IPS-NIHi7 (cell line): ENCODE data around the gene MEN1.
"Not testable (repeated sequence)": the region's sequence is repeated elsewhere in the genome, so short reads cannot be mapped to it uniquely, and the experiment has no call there.

Experiments used
- DNase-seq: peaks from one replicate; pipeline ENCODE4 v3.0.0; 2012; ENCODE audit warnings: mixed read lengths; ENCODE audit errors: extremely low spot score

Gene MEN1

DNA sequence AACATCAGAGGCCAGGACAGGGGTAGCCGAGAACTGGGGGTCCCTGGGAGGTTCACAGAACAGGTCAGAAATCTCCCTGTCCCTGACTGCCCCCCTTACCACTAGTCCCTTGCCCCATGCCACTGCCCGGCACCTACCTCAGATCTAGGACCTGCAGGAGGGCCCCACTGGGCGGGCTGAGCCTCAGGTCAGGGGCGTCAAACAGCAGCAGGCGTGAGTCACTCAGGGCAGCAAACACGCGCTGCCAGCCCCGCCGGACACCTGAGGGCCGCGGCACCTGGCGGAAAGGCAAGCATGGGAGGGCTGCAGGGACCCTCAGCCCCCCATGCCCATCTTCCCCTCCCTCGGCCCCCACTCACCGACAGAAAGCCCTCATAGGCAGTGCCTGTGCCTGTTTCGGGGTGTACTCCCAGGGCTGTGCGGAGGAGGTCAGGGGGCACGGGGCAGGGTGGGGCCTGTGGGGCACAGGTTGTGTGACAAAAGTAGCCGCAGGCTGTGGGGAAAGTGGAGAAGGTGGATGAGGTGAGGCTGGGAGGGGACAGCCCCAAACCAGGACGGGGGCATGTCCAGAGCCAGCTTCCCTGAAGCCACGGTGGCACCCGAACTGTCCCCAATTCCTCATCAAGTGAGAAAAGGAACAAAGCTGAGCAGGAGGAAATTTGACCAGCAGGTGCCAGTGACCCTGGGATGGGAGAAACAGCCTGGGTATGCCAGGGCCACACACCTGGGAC is 22.3 kb upstream of the MEN1 start:
- no peak for DNase-seq

DNA sequence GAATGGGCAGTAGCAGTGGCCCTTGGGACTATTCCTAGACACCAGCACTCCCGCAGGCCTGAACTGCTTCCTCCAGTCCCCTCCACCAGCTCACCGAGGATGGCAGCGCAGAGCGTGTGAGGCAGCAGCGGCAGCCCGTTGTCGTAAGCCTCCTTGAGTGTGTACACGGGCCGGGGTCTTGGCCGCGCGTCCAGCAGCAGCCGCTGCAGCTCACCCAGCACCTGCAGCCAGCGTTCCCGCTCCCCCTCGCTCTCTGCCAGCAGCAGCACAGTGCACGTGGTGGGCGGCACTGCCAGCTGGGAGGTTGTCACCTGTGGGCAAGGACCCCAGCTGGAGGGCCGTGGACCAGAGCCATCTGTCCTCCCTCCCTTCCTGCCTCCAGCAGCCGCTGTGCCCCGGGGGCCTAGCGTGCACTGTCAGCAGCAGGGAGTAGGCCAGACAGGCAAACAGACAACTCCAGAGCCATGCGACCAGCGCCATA is 21.1 kb upstream of the MEN1 start:
- no peak for DNase-seq

GRCh38 chr11:64829536-64830251 is 19.3 kb upstream of the MEN1 start:
- no peak for DNase-seq

DNA sequence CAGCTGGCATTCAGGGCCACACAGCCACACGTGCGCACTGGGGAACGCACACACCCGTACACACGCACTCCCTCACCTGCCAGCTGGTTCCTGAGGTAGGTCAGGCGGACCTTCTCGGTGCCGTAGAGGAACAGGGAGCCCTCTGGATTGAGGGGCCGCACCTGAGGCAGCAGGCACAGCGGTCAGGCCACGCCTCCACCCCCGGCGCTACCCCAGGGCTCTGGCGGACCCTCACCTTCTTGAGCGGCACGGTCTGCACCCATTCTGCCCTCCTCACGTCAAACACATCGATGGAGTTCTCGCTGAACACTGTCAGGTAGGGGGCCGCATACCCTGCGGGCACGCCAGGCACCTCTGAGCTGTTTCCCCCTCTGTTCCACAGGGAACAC is 17.1 kb upstream of the MEN1 start:
- DNase-seq = no peak

DNA sequence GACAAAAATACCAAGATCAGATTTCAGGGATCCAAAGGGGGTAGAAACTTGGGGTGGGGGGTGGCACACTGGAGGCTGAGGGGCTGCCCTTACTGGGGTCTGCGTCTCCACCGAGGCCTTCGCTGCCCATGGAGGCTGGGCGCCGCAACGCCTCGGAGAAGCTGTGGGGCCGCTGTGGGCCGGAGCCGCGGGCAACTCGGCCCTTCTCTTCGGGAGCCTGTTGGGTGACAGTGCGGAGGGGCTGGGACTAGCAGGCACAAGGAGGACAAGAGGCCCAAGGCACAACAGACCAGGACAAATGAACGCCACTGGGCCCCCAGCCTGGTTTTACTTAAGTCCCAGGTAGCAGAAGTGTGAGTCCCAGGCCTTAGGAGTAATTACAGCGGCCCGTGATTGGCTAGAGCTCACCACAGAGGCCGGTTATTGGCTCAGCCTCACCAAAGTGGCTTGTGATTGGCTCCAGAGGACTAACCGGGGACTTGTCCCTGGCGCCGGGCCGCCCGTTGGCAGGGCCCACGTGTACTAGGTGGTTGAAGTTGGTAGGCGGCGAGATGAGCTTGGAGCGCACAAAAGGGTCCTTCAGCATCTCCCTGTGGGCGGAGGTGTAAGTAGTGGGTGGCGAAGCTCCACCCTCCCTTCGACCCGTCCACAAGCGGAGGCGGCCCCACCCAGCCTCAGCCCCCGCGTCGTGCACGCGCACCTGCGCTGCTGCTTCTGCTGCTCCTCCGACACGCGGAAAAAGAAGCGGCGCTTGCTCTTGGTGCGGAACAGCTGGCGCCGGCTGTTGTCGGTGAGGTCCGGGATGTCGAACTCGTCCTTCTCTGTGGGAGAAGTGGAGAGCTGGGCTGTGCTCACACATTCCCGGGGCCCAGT is 16.5 kb upstream of the MEN1 start:
- DNase-seq = peak; percentile 52

GRCh38 chr11:64826062-64826461 is 15.7 kb upstream of the MEN1 start:
- no peak for DNase-seq

DNA sequence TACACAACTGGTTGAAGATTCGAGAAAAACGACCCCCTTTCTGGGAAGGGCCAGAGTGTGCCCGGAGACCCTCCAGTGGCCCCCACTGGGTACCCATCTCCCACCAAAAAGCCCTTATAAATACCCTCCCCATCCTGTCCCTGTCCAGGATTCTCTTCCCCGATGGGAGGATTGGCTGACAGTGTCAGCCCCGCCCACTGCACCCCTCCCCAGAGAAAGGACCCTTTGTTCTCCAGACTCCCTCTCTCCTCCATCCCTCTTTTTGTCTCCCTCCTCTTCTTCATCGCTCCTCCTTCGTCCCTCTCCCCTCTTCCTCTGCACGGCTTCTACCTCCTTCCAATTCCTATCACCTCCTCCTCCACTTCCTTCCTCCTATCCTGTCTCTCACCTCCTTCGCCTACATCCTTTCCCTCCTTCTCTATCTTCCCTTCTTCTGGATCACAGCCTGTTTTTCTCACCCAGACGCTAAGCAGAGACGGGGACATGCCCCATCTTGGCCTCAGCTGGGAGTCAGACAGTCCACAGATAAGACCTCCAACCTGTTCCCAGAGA is 13.3 kb upstream of the MEN1 start:
- DNase-seq = no peak

GRCh38 chr11:64817476-64817875 is 7.1 kb upstream of the MEN1 start:
- no peak for DNase-seq

DNA sequence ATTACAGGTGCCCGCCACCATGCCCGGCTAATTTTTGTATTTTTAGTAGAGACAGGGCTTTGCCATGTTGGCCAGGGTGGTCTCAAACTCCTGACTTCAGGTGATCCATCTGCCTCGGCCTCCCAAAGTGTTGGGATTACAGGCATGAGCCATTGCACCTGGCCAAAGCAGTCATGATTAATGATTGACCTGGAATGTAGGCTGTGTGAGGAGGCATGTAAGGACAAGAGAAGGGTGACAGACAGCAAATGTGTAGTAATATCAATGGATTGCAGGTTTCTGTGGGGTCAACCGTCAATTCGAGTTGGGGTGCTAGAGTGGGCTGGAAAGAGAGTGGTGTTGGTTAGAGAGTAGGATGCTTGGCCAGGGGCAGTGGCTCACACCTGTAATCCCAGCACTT is 5.1 kb upstream of the MEN1 start:
- DNase-seq = not testable (repeated sequence)

DNA sequence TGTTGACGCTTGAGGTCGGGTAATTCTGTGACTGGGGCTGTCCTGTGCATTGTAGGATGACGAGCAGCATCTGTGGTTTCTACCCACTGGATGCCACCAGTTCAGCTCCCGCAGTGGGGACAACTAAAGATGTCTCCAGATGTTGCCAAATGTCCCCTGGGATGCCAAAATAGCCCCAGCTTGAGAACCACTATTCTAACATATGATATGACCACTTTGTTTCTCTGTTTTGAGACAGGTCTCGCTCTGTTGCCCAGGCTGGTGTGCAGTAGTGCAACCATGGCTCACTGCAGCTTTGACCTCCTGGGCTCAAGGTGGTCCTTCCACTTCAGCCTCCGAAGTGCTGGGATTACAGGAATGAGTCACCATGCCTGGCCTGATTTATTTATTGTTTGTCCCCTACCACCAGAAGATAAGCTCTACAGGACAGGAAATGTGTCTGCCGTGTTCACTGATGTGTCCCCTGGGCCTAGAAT is 4.4 kb upstream of the MEN1 start:
- DNase-seq = no peak

DNA sequence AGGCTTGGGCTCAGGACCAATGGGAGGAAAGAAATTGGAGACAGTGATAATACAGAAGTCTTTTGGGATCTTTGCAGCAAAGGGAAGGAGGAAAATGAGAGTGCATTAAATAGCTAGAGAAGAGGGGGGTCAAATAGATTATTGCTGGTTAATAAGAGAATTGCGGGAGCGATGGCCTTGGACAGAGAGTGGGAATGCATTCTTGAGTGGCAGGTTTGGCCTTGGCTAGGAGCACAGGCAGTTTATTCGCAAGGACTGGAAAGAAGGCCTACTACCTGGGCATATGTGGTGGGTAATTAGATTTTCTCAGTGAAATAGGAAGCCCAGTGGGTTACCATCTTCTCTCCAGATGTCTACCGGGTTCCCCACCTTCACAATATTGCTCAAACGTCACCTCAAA is 3.5 kb upstream of the MEN1 start:
- no peak for DNase-seq

DNA sequence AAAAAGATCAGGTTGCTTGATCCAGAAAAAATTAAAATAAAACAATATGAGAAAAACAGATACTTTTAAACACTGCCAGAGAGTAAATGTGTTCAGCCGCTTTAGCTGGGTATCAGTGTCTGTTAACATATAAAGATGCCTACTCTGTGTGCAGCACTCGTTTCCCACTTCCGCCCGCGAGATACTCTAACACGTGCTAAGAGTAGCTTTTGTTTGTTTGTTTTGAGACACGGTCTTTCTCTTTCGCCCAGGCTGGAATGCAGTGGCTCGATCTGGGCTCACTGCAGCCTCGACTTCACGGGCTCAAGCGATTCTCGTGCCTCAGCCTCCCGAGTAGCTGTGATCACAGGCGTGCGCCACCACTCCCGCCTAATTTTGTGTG is 531 bp upstream of the MEN1 start:
- no peak for DNase-seq

GRCh38 chr11:64809781-64810241 is 540 bp downstream of the MEN1 start:
- DNase-seq = peak; percentile 66

DNA sequence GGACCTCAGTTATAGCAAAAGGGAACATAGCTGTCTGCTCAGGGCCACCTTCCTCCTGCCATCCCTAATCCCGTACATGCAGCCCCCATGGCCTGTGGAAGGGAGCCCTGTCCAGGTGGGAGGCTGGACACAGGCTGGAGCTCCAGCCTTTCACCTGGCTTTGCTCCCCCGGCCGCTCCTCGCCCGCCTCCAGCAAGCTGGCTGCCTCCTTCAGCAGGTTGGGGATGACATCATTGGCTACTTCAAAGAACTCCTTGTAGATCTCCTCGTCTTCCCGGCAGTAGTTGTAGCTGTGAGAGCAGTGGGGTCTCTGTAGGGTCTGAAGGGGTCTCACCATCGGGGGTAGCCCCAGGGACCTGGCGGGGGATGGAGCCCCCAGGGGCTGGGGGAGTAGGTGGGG is 4.9 kb downstream of the MEN1 start:
- no peak for DNase-seq

- no peak for DNase-seq
These were observed 5.8 kb downstream of the MEN1 start for GRCh38 chr11:64804346-64805210.

DNA sequence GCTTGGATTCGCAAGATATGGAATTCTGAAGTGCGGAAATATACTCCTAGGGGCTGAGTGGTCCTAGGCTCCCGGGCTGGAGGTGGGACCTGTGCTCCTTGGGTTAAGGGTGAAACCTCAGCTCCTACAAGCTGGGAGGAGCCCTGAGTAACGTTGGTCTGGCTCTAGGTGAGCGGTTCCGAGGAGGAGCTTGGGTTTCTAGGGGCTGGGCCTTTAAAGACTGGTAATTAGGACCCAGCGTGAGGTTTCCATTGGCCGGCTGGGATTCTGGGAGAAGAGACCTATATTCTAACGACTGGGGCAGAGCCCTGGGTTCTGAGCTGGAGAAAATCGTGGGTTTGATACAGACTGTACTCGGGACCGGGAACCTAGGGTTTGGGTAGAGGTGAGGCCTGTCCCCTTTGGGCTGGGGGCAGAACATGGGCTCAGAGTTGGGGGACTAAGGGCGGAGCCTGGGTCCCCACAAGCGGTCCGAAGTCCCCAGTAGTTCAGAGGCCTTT is 6.5 kb downstream of the MEN1 start:
- peak; percentile 68 for DNase-seq

GRCh38 chr11:64803158-64803845 is 7.0 kb downstream of the MEN1 start, which contains the start of gene MAP4K2:
Gene MAP4K2 (minus strand): TSS chr11:64803214. CDS start chr11:64803149, 65 bp downstream.
- peak; percentile 95 for DNase-seq

DNA sequence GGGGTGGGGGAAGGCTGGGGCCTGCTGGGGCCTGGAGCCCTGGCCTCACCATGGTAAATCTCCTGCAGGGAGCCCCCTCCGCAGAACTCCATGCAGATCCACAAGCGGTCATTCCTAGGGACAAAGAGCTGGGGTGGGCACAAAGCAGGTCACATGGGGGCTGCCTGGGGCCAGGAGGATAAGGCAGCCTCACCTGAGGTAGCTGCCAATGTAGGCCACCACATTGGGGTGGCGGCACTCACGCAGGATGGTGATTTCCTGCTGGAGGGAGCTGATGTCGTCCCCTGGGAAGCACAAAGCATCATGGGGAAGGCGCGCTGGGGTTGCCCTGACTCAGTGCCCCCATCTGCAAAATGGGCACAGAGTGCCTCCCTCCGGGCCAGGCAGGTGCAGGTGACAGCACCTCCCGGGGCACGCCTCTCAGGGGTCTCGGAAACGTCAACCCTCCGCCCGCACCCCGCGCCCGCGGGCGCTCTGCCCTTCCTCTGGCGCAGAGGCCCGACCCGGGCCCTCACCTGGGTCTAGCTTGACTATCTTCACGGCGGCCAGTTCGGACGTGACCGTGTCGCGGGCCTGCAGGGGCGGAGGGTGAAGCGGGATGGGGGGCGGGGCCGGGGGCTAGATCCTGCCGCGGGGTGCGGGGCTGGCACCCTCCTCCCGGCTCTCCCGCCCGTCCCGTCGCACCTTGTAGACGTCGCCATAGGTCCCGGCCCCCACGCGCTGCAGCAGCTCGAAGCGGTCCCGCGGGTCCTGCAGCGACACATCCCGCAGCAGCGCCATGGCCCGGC is 7.8 kb downstream of the MEN1 start:
- no peak for DNase-seq
